ENCODE data around the gene DMPK.
"Not testable (repeated sequence)": the region's sequence is repeated elsewhere in the genome, so short reads cannot be mapped to it uniquely, and the experiment has no call there.

Gene DMPK

DNA sequence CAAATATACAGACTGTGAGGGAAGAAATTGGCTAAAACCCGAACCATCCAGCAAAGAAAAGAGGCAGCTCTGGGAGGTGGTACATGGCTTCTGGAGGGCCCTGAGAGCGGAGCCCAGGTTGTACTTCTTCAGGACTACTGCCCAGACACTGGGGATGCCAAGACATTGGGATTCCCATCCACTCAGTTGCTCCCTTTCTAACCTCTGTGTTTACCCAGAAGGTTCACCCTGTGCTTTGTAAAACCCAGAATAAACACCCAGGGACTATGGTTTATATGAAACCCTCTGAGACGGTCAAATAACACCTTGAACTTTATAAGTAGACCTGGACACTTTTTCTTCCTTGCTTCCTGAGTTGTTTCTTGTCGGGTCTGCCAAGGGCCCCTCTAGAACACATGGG is 39.3 kb downstream of the DMPK start:
- DNase-seq (ENCODE audit: low spot score), result no peak
- H3K36me3 Mint-ChIP-seq (ENCODE audit: low read depth), result no peaks in the 10 kb centered on the region
- no peak overlapping the region for H3K4me3 Mint-ChIP-seq
- H3K27me3 Mint-ChIP-seq (ENCODE audit: low read depth), result peaks cover 28% of the 10 kb centered on the region
- no peaks in the 10 kb centered on the region for H3K9me3 Mint-ChIP-seq
- H3K4me1 Mint-ChIP-seq (ENCODE audit: low read depth), result no peaks in the 10 kb centered on the region
- no peak overlapping the region for H3K27ac Mint-ChIP-seq

DNA sequence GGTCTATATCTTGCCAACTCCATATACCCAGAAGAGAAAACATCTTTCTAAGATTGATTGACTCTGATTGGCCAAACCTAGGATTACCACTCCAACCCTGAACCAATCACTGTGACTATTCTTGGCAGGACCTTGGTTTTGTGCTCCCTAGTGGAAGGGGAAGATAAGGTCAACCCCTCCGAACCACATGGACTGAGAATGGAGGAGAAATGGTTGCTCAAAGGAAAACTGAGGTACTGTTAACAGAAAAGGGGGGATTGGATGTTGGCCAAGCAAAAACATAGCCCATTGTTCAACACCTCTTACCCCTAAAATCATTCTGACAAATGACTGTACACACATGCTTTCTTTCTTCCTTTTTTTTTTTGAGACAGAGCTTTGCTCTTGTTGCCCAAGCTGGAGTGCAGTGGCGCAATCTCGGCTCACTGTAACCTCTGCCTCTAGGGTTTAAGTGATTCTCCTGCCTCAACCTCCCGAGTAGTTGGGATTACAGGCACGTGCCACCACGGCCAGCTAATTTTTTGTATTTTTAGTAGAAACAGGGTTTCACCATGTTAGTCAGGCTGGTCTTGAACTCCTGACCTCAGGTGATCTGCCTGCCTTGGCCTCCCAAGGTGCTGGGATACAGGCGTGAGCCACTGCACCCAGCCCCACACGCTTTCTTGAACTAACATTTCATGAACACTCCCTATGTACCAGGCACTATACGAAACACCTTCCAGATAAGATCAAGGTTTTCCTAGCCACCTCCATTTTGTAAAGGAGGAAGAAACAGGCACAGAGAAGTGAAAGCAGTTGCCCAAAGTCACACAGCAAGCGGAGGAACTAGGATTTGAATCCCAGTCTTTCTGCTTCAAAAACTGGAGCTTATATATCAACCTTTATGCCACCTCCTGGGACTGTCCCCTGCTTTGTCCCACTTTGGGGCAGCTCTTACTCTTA is 42.5 kb downstream of the DMPK start:
- H3K27me3 Mint-ChIP-seq (ENCODE audit: low read depth), result peaks cover 15% of the 10 kb centered on the region
- no peaks in the 10 kb centered on the region for H3K9me3 Mint-ChIP-seq
- no peaks in the 10 kb centered on the region for H3K4me1 Mint-ChIP-seq (ENCODE audit: low read depth)
- H3K4me3 Mint-ChIP-seq, result no peak overlapping the region
- no peak for DNase-seq (ENCODE audit: low spot score)
- no peak overlapping the region for H3K27ac Mint-ChIP-seq
- no peaks in the 10 kb centered on the region for H3K36me3 Mint-ChIP-seq (ENCODE audit: low read depth)

DNA sequence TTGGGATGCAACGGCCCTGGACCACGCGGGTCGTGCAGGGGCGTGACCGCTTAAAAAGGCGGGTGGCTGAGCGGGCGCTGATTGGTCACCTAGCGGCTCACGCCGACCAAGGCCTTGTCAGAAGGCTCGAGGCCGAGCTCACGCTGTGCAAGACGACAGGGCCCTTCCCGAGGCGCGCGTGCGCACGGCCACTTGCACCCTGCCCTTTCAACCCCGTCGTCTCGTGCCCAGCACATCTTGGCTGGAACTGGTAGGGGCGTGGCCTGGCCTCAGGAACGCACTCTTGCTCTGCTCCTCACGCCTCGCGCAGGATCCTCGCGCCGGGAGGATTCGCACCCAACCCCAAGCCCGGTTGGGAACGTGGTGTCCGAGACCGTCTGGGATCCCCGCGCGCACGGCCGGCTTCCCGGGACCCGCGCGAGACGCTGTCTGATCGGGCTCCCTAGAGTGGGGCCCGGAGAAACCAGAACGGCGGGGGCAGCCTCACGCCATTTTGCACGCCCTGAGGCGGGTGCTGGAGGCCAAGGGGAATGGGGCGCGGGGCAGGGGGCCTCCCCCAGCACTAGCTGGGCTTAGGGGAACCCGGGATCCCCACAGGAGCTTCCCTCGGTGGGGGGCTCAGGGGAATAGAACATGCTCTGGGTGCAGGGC is 49.0 kb downstream of the DMPK start, which contains the start of gene MEIOSIN:
Gene MEIOSIN (plus strand): TSS at position 280 of the 651 bp plus-strand sequence. CDS start 1,938 bp downstream, outside the sequence.
- Mint-ChIP-seq H3K9me3 (no peaks in the 10 kb centered on the region), H3K27me3 (ENCODE audit: low read depth) (peaks cover 3% of the 10 kb centered on the region), H3K4me3 (no peak within 1 kb of the TSS), H3K4me1 (ENCODE audit: low read depth) (peaks cover 10% of the 10 kb centered on the region), H3K27ac (no peak within 1 kb of the TSS), H3K36me3 (ENCODE audit: low read depth) (no peaks in the 10 kb centered on the region)
- no peak for DNase-seq (ENCODE audit: low spot score)

DNA sequence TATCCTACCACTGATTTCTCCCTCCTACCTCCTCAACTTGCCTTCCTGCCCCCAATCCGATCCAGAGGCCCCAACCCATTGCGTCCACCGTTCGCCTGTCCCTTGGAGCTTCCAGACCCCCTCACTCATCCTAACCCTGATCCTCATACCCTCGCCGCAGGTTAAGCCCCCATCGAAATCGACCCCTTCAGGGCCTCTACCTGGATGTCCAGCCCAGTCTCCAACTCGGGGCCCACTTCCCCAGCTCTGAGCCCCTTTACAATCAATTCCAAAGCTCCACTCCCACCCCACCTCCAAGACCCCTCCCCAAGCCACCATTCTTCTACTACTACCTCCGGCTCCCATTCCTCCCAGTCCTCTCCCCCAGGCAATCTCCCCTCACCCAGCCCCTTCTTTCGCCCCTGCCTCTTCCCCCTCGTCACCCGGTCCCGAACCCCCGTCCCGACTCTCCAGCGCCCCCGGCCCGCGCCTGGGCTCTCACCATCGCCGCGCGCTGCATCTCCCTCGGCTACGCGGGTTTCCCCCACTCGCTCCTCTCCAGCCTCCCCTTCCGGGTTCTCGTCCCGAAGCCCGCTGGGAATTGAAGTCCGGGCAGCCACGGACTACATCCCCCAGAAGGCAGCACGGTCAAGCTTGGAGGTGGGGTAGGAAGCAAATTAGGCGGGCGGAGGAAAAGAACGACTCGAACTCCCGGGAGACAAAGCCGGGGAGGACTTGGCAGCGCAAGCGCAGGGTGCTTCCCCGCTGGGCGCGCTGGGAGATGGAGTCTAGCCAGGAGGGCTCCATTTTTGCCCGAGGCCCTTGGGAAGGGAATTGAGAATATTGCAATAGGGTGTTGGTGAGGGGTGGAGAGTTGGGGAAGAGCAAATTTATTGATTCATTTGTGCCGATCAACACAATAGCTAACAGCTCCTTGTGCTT is 51.7 kb downstream of the DMPK start, which contains the start of gene FBXO46:
Gene FBXO46 (minus strand): TSS at position 529 of the 921 bp plus-strand sequence. CDS start 17,401 bp downstream, outside the sequence.
- H3K9me3 Mint-ChIP-seq, result no peaks in the 10 kb centered on the region
- H3K4me3 Mint-ChIP-seq, result peak within 1 kb of the TSS; percentile 100

DNA sequence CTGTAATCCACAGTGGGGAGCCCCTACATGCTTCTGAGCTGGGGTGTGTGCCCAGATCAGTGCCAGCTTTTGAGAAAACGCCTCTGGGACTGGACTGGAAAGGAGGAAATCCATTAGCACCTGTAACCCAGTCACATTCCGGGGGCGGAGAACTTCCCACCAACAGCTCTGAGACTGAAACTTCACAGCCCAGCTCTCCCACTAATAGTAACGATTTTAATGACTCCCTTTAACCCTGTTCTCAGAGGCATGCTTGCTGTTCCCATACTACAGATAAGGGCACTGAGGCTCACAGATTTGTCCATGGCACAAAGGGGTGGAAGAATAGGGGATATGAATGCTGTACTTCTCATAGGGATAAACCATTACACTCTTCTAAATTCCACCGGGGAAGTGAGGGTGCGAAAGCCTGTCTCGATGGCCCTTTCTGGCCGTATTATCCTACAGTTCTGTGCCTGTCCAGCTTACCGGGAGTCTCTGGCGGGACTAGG is 52.4 kb downstream of the DMPK start:
- Mint-ChIP-seq H3K4me1 (ENCODE audit: low read depth) (peaks cover 14% of the 10 kb centered on the region), H3K36me3 (ENCODE audit: low read depth) (peaks cover 7% of the 10 kb centered on the region), H3K27me3 (ENCODE audit: low read depth) (no peaks in the 10 kb centered on the region), H3K4me3 (peak overlapping the region; percentile 100), H3K27ac (peak overlapping the region; percentile 95), H3K9me3 (no peaks in the 10 kb centered on the region)
- peak; percentile 20 for DNase-seq (ENCODE audit: low spot score)

More for the DNA sequence above, 51.7 kb downstream of the DMPK start, which contains the start of gene FBXO46:
- Mint-ChIP-seq H3K27me3 (ENCODE audit: low read depth) (no peaks in the 10 kb centered on the region), H3K36me3 (ENCODE audit: low read depth) (peaks cover 7% of the 10 kb centered on the region), H3K4me1 (ENCODE audit: low read depth) (peaks cover 14% of the 10 kb centered on the region), H3K27ac (peak within 1 kb of the TSS; percentile 95)
- DNase-seq (ENCODE audit: low spot score), result peak; percentile 93

DNA sequence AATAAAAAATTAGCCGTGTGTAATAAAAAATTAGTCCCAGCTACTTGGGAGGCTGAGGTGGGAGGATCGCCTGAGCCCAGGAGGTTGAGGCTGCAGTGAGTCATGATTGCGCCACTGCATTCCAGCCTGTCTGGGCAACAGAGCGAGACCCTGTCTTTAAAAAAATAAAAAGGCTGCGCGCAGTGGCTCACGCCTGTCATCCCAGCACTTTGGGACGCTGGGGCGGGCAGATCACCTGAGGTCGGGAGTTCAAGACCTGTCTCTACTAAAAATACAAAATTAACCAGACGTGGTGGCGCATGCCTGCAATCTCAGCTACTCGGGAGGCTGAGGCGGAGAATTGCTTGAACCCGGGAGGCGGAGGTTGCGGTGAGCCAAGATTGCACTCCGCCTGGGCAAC is 53.6 kb downstream of the DMPK start:
- H3K27me3 Mint-ChIP-seq (ENCODE audit: low read depth); DNase-seq (ENCODE audit: low spot score); H3K9me3 Mint-ChIP-seq; H3K27ac Mint-ChIP-seq: not testable (repeated sequence)
- Mint-ChIP-seq H3K4me1 (ENCODE audit: low read depth) (peaks cover 14% of the 10 kb centered on the region), H3K36me3 (ENCODE audit: low read depth) (peaks cover 10% of the 10 kb centered on the region), H3K4me3 (peak overlapping the region; percentile 36)

DNA sequence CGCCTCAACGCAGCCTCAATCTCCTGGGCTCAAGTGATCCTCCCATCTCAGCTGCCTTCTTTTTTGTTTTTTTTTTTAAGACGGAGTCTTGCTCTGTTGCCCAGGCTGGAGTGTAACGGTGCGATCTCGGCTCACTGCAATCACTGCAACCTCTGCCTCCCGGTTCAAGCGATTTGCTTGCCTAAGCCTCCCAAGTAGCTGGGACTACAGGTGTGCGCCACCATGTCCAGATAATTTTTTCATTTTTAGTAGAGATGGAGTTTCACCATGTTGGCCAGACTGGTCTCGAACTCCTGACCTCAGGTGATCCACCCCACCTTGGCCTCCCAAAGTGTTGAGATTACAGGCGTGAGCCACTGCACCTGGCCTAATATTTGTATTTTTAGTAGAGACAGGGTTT is 62.2 kb downstream of the DMPK start:
- H3K9me3 Mint-ChIP-seq; H3K27me3 Mint-ChIP-seq (ENCODE audit: low read depth); H3K27ac Mint-ChIP-seq; H3K4me3 Mint-ChIP-seq; DNase-seq (ENCODE audit: low spot score): not testable (repeated sequence)
- Mint-ChIP-seq H3K36me3 (ENCODE audit: low read depth) (peaks cover 40% of the 10 kb centered on the region), H3K4me1 (ENCODE audit: low read depth) (peaks cover 33% of the 10 kb centered on the region)

Measured in T-helper 2 cell treated with Interferon-gamma antibody and Interleukin-4, amounts not matched to agents 5 μg/mL and 100 μg/mL, for 36 hours (primary cell).